ENCODE data around the gene HOXC13.

HOXC13 gene

DNA sequence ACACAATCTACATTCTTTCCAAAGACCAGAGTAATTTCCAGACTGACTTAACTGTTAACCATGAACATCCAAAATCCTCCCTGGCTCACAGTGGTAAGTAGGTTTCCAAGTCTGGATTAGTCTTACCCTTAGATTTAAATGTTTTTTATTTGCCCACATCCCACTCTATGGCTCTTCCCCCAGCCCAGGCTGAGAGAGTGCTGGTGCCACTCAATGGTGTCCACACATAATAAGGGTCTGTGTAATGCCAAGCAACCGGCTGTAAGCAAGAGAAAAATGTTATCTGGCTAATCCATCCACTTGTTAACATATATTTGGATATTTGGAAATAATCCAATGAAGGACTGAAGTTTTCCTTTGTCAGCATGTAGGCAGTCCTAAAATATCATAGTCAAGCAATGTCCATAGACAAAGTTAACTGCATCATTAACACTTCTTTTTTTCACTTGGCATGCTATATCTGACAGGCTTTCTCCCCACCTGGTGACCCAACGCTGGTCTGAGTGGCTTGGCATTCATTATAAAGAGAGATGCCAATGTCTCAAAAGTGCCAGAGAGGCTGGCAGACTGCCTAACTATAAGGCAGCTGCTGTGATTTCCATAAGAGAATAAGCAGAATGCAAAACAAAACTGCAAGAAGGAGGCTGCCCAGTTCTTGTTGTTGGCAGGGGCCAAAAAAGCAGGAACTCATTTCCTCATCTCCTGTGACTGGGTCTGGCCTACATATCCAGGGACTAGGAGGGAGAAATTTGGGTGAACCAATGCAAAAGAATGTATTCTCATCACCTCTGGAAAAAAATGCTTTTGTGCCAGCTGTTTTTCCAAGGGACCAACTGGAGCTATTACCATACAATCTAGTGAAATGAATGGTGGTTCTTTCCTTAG is 13.9 kb upstream of the HOXC13 start:
- no peak for DNase-seq (ENCODE audit: low read depth)

GRCh38 chr12:53927220-53928029 is 11.2 kb upstream of the HOXC13 start:
- no peak for DNase-seq (ENCODE audit: low read depth)
- H3K4me3 ChIP-seq (ENCODE audit: low read depth, low read length): no peak overlapping the region

More for the DNA sequence above, 13.9 kb upstream of the HOXC13 start:
- TF ChIP-seq, protein P1, sequence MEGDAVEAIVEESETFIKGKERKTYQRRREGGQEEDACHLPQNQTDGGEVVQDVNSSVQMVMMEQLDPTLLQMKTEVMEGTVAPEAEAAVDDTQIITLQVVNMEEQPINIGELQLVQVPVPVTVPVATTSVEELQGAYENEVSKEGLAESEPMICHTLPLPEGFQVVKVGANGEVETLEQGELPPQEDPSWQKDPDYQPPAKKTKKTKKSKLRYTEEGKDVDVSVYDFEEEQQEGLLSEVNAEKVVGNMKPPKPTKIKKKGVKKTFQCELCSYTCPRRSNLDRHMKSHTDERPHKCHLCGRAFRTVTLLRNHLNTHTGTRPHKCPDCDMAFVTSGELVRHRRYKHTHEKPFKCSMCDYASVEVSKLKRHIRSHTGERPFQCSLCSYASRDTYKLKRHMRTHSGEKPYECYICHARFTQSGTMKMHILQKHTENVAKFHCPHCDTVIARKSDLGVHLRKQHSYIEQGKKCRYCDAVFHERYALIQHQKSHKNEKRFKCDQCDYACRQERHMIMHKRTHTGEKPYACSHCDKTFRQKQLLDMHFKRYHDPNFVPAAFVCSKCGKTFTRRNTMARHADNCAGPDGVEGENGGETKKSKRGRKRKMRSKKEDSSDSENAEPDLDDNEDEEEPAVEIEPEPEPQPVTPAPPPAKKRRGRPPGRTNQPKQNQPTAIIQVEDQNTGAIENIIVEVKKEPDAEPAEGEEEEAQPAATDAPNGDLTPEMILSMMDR (IDR thresholded peaks at IDR 0.05; ENCODE audit: insufficient read depth, low read depth, low read length, missing control alignments): no peak
- H3K4me3 ChIP-seq (ENCODE audit: low read depth, low read length): no peak overlapping the region

DNA sequence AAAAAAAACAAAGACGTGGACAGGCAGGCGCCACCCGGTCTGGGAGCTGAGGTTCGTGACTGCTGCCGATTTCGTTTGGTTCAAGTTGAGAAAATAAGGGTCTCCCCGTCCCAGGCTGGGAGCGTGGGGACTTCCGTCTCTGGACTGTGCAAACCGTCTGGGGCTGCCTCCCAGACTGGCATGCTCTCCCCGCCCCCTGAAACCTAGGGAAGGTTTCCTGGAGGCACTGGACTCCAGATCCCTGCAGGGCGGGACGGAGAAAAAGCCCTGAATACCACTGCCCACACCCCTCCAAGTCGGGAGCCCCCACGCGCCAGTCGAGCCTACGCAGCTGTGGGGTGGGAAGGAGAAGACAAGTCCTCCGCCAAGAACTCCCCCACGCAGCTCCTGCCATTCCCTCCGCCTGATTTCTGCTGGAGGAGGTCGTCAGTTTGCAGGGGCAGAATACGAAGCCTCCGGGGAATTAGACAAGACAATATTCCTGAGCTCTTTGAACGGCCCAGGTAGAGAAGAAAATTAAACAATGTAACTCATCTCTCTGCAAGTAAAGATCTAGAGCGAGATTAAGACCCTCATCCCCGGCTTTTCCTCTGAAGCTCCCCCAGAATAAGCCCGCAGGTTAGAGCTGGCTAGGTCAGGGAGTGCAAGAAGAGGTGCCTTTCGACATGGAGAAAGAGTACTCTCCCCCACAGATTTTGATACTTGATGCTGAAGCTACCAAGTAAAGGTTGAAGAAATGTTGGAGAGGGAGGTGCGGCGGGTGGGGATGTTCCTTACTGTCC is 10.4 kb upstream of the HOXC13 start:
- H3K4me3 ChIP-seq (ENCODE audit: low read depth, low read length): no peak overlapping the region
- no peak for DNase-seq (ENCODE audit: low read depth)
- TF ChIP-seq, protein P1 (IDR thresholded peaks at IDR 0.05; ENCODE audit: insufficient read depth, low read depth, low read length, missing control alignments): no peak

More at GRCh38 chr12:53927220-53928029, 11.2 kb upstream of the HOXC13 start:
- TF ChIP-seq, protein P1 (IDR thresholded peaks at IDR 0.05; ENCODE audit: insufficient read depth, low read depth, low read length, missing control alignments): no peak

DNA sequence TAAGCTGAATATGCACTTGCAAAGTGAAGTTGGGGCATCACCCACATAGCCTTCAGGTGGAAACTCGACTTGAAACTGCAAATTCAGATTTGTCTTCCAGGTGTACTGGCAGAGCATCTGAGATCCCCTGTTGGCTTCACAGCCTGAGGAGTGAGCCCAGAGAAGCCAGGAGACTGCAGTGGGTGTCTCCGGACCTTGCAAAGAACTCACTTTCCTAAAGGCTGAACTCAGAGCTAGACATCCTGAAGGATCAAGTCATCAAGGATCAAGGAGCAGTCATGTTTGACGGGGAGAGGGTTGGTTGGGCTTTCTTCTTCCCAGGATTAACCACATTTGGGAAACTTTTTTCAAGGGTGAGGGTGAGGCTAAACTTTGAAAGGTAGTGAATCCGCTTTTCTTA is 9.1 kb upstream of the HOXC13 start:
- TF ChIP-seq, protein P1 (IDR thresholded peaks at IDR 0.05; ENCODE audit: insufficient read depth, low read depth, low read length, missing control alignments): no peak
- DNase-seq (ENCODE audit: low read depth): no peak
- no peak overlapping the region for H3K4me3 ChIP-seq (ENCODE audit: low read depth, low read length)

DNA sequence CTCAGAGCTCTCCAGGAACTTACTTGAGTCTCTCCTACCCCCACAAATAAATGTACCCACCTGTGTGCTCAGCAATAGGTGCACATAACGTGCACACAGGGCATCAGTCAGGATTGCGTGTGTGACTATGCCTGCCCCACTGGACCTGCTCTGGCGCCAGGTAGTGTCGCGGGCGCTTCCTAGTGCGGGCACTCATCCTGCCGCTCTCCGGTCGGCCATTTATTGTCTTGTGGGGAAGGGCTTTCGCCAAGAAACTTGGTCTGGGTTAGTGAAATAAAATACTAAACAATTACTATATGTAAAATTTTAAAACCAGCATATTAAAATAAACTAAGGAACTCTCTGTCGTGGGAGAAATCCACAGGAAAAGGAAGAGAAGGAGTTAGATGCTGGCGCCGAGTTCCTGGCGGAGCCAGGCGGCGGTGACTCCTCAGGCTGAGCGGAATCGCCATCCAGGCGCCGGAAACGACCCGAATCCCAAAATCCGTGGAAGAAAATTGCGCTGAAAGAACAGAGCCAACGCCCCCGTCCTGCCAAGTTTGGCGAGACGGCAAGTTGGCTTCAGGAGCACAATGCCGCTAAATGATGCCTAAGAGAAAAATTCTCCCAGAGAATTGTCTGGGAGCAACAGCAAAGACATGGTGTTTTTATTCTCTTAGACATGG is 7.9 kb upstream of the HOXC13 start:
- H3K4me3 ChIP-seq (ENCODE audit: low read depth, low read length): no peak overlapping the region
- TF ChIP-seq, protein P1 (IDR thresholded peaks at IDR 0.05; ENCODE audit: insufficient read depth, low read depth, low read length, missing control alignments): no peak
- DNase-seq (ENCODE audit: low read depth): no peak
